Retina (tissue), 1 donor: ENCODE measurements around the gene DENND10.
"Not testable (repeated sequence)": the region's sequence is repeated elsewhere in the genome, so short reads cannot be mapped to it uniquely, and the experiment has no call there.

Experiments used
- DNase-seq: peaks from one replicate; pipeline ENCODE4 v3.0.0-alpha.2; 2016

DENND10 gene

DNA sequence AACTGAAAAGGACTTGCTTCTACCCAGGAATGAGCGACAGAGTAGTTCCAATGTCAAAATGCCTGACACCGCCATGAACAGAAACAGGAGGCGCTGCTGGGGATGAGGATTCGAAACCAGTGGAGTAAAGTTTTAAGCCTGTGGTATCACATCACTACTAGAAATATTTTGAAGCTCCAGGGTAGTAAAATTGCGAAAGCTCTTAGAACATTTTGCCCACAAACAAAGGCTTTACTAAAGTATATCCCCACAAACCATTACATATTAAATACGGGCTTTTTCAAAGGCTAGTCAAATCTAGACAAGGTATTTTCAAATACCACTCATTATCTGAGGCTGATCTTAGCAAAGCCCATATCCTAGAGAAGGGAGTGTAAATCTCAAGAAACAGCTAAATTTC is 72.3 kb downstream of the DENND10 start:
- DNase-seq, result no peak

DNA sequence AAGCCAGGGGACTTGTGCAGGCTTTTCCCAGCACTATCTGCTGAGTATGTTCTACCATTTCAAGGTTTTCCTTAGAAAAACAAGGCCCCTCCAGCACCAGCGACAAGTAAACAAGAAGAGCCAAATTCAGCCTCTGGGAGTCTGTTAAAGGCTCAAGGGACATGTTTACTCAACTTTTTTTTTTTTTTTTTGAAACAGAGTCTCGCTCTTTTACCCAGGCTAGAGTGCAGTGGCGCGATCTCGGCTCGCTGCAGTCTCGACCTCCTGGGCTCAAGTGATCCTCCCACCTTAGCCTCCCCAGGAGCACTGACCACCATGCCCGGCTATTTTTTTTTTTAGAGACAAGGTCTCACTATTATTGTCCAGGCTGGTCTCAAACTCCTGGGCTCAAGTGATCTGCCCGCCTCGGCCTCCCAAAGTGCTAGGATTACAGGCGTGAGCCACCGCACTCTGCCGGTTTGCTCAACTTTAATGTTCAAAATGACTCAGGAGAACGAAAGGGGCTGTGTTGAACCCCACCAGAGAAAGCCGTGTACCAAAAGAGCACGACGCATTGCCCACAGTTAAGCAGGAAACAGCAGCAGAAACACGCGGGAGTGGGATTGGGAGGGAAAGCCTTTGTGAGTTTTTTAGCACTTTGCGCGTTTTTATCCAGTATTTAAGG is 73.9 kb downstream of the DENND10 start:
- no peak for DNase-seq

DNA sequence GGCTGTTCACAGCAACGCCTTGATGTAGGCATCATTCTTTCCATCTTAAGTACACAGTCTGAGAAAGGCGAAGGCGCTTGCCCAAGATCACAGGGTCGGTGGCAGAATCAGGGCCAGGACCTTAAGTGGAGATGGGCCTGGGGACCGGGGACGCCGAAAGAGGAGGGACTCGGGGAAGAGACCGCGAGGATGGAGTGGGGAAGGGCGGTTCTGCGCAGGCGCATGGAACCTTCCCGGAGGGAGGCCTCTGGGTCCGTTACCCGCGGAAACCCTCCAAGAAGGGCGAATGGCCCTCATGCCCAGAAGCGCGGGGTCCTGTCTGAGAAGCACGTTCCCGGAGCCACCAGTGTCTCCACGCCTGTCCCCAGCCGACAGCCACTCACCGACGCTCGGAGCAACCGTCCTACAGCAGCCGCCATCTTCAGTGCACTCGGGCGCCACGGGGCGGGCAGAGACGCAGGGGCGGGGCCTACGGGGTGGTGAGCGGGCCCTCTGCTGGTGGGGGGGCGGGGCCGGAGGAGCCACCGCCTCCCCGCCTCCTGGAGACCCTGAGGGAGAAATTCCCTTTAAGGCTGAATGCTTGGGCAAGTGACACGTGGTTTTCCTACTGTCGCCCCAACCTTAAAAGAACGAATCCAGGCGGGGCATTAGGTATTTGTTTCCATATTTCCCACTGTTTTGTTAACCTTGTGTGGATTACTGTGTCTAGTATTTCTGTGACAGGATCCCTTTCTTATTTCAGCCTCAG is 74.6 kb downstream of the DENND10 start, which contains the start of gene PRDX3:
TSS of gene PRDX3 (minus strand) at position 441 of the 748 bp plus-strand sequence. CDS start at position 419, 22 bp downstream.
- peak; percentile 98 for DNase-seq

DNA sequence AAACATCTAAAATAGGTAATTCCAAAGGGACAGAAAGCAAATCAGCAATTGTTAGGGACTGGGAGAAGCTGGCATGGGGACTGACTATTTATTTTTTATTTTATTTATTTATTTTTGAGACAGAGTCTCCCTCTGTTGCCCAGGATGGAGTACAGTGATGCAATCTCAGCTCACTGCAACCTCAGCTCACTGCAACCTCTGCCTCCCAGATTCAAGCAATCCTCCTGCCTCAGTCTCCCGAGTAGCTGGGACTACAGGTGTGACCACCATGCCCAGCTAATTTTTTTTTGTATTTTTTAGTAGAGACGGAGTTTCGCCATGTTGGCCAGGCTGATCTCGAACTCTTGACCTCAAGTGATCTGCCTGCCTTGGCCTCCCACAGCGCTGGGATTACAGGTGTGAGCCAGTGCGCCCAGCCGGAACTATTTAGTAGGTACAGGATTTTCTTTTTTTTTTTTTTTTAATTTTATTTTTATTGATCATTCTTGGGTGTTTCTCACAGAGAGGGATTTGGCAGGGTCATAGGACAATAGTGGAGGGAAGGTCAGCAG is 77.0 kb downstream of the DENND10 start:
- not testable (repeated sequence) for DNase-seq

DNA sequence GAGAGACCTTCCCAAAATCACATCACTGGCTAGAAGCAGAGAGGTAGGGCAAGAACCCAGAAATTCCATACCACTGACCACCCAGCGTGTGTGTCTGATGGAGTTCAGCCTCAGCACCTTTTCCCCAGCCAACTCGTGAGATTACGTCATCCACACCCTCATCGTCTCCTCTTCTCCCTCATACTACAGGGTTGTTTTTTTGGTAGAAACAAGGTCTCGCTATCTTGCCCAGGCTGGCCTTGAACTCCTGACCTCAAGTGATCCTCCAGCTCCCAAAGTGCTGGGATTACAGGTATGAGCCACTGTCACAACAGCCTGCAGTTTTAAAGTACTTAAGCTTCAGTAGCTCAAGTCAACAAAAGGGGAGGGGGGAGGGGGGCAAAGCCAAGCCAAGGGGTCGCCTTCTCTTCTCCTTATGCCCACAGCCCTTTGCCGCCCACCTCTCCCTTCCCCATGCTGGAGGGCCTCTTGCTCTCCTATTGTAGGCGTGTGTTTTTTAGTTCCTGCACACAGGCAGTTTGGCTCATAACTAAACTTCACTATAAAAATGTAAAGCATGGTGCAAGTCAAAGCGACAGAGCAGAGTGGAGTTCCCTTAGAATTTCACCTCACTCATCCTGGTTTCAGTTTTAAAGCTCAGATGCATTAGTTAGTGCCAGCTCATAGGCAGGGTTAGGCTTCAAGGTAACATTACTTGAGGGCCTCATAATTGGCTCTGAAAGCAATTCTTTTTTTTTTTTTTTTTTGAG is 79.9 kb downstream of the DENND10 start:
- no peak for DNase-seq
